ENCODE data around the gene FAM161B.

Gene FAM161B

GRCh38 chr14:73909681-73910080 is 40.2 kb downstream of the FAM161B start:
- CTCF ChIA-PET = interaction anchor here (0.7 to 1.1 kb wide), 2 partner anchors 10 to 26 kb away, joined by 4 read pairs; no protein-coding TSS in a partner anchor
- POLR2A ChIA-PET = no interaction called here

GRCh38 chr14:73903028-73903427 is 46.9 kb downstream of the FAM161B start:
- POLR2A ChIA-PET = no interaction called here
- no peak overlapping the region for H3K4me3 ChIP-seq (ENCODE audit: low read depth, low read length)
- no peaks in the 10 kb centered on the region for H3K9me3 ChIP-seq (ENCODE audit: control insufficient read depth, insufficient read depth, low read depth, low read length)
- CTCF ChIA-PET = no interaction called here
- no peaks in the 10 kb centered on the region for H3K4me1 ChIP-seq (ENCODE audit: control insufficient read depth, insufficient read depth, low read length)
- TF ChIP-seq ZNF48 (tag by site-specific recombination; IDR thresholded peaks at IDR 0.05) = no peak
- TF ChIP-seq ZBTB48 (tag by site-specific recombination; IDR thresholded peaks at IDR 0.05) = no peak
- no peak for TF ChIP-seq ZNF311 (tag by site-specific recombination; IDR thresholded peaks at IDR 0.05; ENCODE audit: borderline replicate concordance)
- H3K27ac ChIP-seq (ENCODE audit: extremely low read depth, low read depth, low read length) = no peak overlapping the region
- H3K36me3 ChIP-seq (ENCODE audit: control insufficient read depth in 2 of 2, insufficient read depth in 1 of 2, low read length in 2 of 2) = peaks cover 81 to 83% of the 10 kb centered on the region in 2 experiments

More at GRCh38 chr14:73909681-73910080, 40.2 kb downstream of the FAM161B start:
- Histone ChIP-seq H3K4me1 (ENCODE audit: control insufficient read depth, insufficient read depth, low read length) (no peaks in the 10 kb centered on the region), H3K9me3 (ENCODE audit: control insufficient read depth, insufficient read depth, low read depth, low read length) (no peaks in the 10 kb centered on the region), H3K27ac (ENCODE audit: extremely low read depth, low read depth, low read length) (no peak overlapping the region), H3K4me3 (ENCODE audit: low read depth, low read length) (no peak overlapping the region), H3K36me3 (ENCODE audit: control insufficient read depth in 2 of 2, insufficient read depth in 1 of 2, low read length in 2 of 2) (peaks cover 86 to 94% of the 10 kb centered on the region in 2 experiments)
- TF ChIP-seq ZNF692 (tag by site-specific recombination; IDR thresholded peaks at IDR 0.05) = no peak
- no peak for TF ChIP-seq HIC1 (tag by site-specific recombination; IDR thresholded peaks at IDR 0.05)
- no peak for TF ChIP-seq ZNF580 (tag by site-specific recombination; IDR thresholded peaks at IDR 0.05)
- no peak for TF ChIP-seq ZNF561 (tag by site-specific recombination; IDR thresholded peaks at IDR 0.05; ENCODE audit: borderline replicate concordance)
- TF ChIP-seq ZNF311 (tag by site-specific recombination; IDR thresholded peaks at IDR 0.05; ENCODE audit: borderline replicate concordance) = no peak
- TF ChIP-seq ZNF426 (tag by site-specific recombination; IDR thresholded peaks at IDR 0.05) = no peak

GRCh38 chr14:73896521-73896920 is 53.4 kb downstream of the FAM161B start:
- peaks cover 88 to 91% of the 10 kb centered on the region in 2 experiments for H3K36me3 ChIP-seq (ENCODE audit: control insufficient read depth in 2 of 2, insufficient read depth in 1 of 2, low read length in 2 of 2)
- CTCF ChIA-PET = no interaction called here
- no peaks in the 10 kb centered on the region for H3K4me1 ChIP-seq (ENCODE audit: control insufficient read depth, insufficient read depth, low read length)
- TF ChIP-seq ZNF660 (tag by site-specific recombination; IDR thresholded peaks at IDR 0.05) (no peak), GLIS2 (tag by site-specific recombination; IDR thresholded peaks at IDR 0.05) (no peak), ZNF639 (tag by site-specific recombination; IDR thresholded peaks at IDR 0.05) (no peak), YY2 (tag by site-specific recombination; IDR thresholded peaks at IDR 0.05) (no peak), ZNF488 (tag by site-specific recombination; IDR thresholded peaks at IDR 0.05) (no peak), ZNF174 (tag by site-specific recombination; IDR thresholded peaks at IDR 0.05) (no peak), SCRT2 (tag by site-specific recombination; IDR thresholded peaks at IDR 0.05) (no peak), ZFP41 (tag by site-specific recombination; IDR thresholded peaks at IDR 0.05; ENCODE audit: borderline replicate concordance) (no peak), ZNF146 (tag by site-specific recombination; IDR thresholded peaks at IDR 0.05) (no peak), ZNF654 (tag by site-specific recombination; IDR thresholded peaks at IDR 0.05; ENCODE audit: low read depth) (no peak), KLF1 (tag by site-specific recombination; IDR thresholded peaks at IDR 0.05) (no peak), GLI2 (tag by site-specific recombination; IDR thresholded peaks at IDR 0.05; ENCODE audit: borderline replicate concordance, low read depth) (no peak), PRDM4 (tag by site-specific recombination; IDR thresholded peaks at IDR 0.05) (no peak), ZBTB21 (tag by site-specific recombination; IDR thresholded peaks at IDR 0.05) (no peak)
- no peak overlapping the region for H3K4me3 ChIP-seq (ENCODE audit: low read depth, low read length)
- H3K27ac ChIP-seq (ENCODE audit: extremely low read depth, low read depth, low read length) = no peak overlapping the region
- POLR2A ChIA-PET = no interaction called here
- H3K9me3 ChIP-seq (ENCODE audit: control insufficient read depth, insufficient read depth, low read depth, low read length) = no peaks in the 10 kb centered on the region
